ENCODE measurements around the gene TMEM271.
"Not testable (repeated sequence)": the region's sequence is repeated elsewhere in the genome, so short reads cannot be mapped to it uniquely, and the experiment has no call there.

Gene TMEM271

DNA sequence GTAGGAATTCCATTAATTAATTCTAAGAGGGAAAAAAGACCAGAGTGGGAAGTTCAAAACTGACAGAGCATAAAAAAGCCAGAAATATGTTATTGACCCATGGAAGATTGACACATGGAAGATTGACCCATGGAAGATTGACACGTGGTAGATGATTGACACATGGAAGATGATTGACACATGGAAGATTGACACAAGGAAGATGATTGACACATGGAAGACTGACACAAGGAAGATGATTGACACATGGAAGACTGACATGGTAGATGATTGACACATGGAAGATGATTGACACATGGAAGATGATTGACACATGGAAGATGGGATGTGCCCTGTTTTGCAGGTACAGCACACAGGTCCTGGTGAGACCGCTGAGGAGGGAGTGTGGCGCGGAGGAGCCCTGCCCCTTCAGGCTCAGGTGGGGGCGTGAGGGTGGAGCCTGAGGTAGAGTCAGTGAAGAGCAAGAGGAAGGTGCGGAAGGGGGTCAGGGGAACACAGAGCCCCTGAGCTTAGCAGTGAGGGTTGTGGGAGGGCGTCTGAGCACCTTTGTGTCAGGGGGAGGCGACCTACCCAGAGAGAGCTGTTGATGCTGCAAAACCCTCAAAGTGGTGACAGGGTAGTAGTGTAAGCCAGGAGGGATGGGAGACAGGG lies 33.4 kb upstream of the TMEM271 start:
- no peak for DNase-seq

DNA sequence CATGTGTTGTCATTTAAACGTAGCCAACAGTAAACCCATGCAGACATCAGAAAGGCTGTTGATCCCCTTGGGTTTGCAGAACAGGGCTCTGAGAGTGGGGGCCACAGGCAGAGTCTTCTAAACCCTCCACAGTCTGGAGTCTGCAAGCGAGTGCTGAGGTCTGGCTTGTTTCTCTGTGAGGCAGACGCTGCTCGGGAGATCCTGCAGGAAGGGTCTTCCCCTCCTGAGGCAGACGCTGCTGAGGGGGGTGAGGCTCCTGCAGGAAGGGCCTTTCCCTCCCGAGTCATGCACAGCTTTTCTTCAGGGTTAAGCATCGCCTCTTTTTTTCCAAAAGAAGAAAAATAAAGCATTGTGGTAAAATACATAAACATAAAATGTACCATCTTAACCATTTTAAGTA lies 32.1 kb upstream of the TMEM271 start:
- DNase-seq, result no peak

DNA sequence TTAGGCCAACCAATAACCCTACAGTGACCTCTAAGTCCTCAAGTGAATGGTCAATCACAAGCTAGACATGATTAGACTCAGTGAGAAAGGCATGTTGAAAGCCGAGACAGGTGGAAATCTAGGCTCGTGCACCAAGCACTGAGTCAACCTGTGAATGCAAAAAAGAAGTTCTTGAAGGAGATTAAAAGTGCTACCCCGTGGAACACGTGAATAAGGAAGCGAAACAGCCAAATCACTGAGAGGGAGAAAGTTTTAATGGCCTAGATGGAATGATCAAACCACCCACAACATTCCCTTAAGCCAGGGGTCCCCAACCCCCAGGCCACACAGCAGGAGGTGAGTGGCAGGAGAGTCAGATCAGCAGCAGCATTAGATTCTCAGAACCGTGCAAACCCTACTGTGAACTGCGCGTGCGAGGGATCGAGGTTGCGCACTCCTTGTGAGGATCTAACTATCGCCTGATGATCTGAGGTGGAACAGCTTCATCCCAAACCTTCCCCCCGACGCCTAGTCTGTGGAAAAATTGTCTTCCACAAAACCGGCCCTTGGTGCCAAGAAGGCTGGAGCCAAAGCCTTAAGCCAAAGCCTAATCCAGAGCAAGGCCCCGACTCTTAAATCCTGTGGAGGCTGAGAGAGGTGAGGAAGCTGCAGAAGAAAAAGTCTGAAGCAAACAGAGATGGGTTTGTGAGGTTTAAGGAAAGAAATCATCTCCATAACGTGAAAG lies 29.8 kb upstream of the TMEM271 start:
- DNase-seq, result no peak

DNA sequence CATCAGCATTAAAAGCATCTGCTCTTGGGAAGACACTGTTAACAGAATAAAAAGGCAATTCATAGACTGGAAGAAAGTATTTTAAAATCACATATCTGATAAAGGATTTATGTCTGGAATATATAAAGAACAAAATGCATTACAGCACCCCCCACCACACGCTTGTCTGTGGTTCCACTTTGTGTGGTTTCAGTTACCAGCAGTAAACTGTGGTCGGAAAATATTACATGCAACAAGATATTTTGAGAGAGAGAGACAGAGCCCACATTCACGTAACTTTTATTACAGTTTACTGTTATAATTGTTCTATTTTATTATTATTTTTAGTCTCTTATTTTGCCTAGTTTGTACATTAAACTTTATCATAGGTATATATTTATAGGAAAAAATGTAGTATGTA lies 28.0 kb upstream of the TMEM271 start:
- no peak for DNase-seq

DNA sequence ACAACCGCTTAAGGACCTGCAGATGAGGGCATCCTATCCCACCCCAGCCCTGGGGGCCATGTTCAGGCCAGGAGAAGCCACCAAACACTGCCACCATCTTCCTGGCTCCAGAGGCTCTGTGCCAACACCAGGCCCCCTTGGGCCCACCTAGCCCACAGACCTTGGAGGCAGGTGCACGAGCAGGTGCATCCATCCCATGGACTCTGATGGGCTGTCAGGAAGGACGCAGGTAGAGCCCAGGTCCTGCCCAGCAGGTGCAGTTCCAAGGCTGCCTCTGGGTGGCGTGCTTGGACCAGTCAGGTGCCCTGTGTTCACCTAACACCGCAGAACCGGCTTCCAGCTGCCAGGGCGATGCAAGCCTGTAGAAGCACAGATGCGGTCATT lies 26.5 kb upstream of the TMEM271 start:
- DNase-seq, result peak; percentile 60 to 78

DNA sequence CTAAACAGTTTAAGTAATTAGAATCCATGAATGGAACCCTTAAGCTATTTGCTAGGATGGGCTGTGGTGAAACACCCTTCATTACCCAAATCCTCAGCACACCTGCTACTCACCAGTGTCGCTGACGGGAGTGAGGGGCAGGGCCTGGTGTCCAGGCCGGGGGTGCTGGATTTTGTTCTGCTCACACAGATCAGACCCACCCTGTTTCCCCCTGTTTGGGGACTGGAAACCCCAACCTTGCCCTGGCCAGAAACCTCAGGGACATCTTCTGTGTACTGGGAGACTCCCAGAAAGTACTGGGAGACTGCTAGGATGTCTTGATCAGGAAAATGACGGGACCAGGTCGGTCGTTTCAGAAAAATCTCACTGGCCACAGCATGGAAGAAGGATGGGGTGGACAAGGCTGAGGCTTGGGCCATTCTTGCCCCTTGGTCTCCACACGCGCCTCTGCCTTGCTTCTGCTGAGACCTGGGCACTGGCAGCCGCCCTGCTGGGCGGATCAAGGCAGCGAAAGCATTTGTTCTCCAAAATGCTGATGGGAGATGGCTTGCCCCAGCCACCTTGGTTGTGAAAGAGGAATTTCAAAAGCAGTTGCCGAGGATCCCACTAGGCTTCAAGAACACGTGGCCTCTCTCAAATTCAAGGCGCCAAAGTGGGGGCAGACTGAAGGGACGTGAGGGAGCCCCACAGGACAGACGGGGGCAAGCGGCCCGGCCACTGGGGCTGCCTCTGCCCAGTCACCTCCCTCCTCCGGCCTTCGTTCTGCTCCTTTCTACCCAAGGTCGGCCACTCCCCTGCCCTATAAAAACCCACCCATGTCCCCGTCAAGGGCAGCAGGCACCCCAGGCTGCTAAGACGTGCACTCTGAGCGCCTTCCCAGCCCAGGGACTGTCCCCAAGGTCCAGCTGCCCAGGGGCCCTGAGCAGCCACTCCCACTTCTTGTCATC lies 25.8 kb upstream of the TMEM271 start:
- no peak for DNase-seq

DNA sequence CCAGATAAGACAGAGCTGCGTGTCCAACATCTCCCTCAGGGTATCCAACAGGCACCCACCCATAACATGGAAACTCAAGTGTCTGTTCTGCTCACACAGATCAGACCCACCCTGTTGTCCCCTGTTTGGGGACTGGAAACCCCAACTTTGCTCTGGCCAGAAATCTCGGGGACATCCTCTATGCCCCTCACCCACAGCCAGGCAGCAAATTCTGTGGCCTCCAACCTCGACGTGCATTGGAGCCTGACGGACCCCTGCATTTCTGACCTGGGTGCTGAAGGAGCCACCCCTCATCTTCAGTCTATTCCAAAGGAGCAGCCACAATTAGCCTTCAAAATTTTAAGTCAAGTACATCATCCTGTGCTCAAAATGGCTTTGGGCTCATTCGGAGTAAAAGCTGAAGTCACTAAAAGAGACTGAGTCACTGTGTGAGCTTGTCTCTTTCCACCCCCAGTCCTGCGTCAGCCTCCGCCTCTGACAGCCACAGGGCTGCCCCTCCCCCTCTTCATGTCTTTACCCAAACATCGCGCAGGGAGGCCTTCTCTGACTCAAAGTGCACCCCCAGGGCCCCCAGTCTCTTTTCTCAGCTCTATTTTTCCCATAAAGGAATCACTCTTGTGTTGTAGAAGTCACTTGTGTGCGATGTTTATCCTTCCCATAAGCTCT lies 24.9 kb upstream of the TMEM271 start:
- peak; percentile 24 to 59 for DNase-seq

DNA sequence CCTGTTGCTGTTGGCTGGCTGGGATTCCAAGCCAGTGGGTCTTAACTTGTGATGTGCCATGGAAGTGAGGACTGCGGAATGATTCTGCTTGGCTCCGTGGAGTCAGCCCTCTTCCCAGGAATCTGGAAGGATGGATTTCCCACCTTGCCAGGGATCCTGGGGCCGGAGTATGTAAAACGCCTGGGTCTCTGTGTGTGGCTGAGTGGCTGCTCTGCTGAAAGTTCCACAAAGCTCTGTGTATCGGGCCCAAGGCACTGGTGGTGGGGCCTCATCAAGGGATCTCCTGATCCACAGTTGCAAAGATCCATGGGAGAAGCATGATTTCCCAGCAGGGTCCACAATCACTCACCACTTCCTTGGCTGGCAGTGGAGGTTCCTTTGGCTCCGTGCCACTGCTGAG lies 24.1 kb upstream of the TMEM271 start:
- DNase-seq, result no peak

DNA sequence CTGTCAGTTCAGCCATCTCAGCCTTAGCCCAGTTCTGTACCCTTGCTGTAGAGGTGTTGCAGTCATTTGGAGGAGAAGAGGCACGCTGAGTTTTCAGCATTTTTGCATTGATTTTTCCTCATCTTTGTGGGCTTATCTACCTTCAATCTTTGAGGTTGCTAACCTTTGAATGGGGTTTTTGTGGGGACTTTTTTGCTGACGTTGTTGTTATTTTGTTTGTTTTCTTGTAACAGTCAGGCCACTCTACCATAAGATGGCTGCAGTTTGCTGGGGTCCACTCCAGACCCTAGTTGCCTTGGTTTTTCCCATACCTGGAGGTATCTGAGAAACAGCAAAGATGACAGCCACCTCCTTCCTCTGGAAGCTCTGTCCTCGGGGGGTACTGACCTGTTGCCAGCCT lies 22.8 kb upstream of the TMEM271 start:
- DNase-seq, result no peak

DNA sequence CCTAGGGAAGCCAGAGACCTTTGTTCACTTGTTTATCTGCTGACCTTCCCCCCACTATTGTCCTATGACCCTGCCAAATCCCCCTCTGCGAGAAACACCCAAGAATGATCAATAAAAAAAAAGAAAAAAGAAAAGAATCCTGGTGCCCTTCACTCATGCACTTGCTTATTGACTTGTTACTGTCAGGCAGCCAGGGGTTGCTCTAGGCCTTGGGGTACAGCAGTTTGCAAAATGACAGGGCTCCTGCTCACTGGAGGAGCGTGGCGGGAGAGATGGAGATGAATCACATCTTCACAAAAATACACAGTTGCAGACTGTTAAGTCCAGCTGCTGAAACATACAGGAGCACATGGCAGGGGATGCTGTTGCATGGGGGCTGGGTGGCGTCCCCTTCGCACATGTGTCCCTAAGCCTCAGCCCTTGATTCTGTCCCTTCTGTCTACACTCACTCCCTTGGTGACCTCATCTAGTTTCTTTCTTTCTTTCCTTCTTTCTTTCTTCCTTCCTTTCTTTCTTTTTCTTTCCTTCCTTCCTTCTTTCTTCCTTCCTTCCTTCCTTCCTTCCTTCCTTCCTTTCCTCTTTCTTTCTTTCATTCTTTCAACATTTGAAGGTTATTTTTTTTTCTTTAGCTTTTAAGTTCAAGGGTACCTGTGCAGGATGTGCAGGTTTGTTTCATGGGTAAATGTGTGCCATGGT lies 16.9 kb upstream of the TMEM271 start:
- DNase-seq, result no peak

DNA sequence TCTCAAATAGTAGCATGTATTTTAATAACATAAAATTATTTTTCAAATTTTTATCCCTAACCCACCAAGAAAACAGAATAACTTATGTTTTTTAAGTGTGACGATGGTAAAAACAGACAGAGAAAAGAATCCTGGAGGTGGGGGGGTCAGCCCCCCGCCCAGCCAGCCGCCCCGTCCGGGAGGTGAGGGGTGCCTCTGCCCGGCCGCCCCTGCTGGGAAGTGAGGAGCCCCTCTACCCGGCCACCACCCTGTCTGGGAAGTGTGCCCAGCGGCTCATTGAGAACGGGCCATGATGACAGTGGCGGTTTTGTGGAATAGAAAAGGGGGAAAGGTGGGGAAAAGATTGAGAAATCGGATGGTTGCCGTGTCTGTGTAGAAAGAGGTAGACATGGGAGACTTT lies 16.1 kb upstream of the TMEM271 start:
- not testable (repeated sequence) for DNase-seq

DNA sequence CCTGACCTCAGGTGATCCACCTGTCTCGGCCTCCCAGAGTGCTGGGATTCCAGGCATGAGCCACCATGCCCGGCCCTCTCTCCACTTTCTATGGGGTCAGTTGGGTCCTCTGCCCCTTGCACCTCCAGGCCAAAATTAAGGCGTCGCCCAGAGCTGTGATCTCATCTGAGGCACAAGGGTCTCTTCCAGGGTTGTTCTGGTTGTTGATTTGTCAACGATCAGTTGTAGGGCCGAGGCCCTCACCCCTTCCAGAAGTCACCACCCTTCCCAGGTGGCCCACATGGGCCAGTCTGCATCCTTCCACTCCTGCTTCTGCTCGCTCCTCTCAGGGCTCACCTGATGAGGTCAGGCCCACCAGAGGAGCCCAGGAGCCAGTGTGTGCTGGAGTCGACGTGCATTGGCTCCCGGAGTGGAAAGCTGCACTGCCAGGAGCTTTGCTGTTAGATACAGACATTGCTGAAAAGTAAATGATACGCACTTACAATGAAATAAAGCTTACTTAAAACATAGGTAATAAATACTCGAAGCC lies 14.3 kb upstream of the TMEM271 start:
- DNase-seq, result no peak

DNA sequence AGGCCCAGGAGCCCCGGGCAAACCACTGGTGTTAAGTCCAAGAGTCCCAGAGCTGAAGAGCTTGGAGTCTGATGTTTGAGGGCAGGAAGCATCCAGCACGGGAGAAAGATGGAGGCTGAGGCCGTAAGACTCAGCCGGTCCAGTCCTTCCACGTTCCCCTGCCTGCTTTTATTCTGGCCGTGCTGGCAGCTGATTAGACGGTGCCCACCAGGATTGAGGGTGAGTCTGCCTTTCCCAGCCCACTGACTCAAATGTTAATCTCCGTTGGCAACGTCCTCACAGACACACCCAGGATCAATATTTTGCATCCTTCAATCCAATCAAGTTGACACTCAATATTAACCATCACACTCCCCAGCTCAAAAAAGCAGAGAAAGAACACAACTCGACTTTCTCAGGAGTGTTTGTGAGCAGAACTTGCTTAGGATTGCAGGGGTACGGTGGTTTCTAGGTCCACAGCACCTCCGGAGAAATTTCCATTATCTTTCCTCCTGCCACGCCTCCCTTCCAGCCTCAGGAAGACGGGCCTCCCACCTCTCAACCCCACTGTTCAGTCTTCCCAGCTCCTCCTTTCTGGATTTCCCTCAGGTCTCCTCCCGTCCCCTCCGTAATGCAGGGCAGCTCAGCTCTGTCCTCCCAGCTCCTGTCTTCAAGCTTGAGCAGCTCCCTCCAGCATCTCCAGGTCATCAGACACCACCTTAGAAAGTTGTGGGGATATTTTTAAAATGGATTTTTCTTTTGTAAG lies 13.3 kb upstream of the TMEM271 start:
- no peak for DNase-seq

DNA sequence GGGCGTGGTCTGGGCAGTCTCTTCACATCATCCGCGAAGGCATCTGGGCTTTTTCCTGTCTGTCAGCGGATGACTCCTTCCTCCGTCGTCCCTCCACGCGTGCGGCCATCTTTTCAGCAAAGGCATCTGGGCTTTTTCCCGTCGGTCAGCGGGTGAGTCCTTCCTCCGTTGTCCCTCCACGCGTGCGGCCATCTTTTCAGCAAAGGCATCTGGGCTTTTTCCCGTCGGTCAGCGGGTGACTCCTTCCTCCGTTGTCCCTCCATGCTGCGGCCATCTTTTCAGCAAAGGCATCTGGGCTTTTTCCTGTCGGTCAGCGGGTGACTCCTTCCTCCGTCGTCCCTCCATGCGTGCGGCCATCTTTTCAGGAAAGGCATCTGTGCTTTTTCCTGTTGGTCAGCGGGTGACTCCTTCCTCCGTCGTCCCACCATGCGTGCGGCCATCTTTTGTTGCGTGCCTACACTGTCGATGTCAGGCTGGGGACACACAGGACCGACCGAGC lies 12.3 kb upstream of the TMEM271 start:
- no peak for DNase-seq

DNA sequence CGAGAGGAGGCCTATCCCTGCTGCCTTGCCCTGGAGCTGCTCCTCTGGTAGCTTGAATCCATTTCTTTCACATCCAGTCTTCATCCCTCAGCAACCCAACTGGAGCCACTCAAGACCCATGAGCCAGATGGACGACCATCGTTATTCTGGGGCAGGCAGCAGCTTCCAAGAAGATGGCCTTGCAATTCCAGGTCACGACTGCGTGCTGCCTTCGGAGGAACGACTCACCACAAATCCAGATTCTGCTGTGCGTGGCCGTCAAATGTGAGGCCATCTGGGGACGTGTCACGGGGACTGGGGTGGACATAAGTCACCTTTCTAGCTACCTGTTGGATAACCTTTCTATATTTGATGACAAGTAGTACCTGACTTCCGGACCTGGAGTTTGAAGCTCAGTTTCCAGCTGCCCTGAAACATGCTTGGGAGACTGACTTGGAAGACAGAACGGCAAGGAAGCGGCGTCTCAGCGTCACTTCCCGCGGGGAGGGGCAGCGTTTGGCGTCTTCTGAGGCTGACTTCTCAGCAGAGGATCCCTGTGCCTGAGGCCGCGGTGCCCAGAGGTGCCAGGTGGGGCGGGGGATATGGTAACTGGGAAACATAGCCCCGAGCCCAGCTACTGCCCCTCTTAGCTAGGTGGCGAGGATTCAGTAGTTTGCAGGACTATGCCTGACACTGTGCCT lies 11.7 kb upstream of the TMEM271 start:
- DNase-seq, result no peak

DNA sequence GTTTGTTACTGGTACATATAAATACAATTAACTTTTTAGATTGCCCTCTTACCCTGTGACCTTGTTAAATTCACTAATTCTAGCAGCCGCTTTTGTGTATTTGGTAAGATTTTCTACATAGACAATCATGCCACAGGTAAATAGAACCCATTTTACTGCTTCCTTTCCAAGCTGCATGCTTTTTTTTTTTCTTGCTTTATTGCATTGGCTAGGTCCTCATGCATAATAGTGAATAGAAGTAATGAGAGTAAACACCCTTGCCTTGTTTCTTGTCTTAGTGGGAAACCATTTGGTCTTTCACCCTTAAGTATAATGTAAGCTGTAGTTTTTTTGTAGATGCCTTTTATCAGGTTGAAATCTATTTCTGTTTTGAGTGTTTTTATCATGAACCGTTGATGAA lies 7.7 kb upstream of the TMEM271 start:
- DNase-seq, result no peak

DNA sequence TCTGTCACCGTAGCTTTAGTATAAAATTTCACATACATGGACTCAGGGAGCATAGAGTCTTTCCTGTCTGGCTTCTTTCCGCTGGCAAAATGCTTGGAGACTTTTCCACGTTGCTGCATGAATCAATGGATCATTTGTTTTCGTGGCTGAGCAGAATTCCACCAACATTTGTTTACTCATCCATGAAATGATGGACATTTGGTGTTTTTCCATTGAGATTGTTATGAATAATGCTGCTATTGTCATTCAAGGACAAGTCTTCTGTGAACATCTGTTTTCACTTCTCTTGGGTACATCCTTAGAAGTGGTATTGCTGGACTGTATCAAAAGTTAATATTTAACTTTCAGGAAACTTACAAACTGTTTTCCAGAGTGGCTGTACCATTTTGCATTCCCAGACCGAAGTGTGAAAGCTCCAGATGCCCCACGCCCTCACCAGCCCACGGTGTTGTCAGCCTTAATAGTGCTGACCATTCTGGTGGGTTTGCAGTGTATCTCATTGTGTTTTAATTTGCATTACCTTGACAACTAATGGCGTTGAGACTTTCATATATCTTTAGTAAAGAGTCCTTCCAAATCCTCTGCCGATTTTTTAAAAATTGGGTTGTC lies 5.8 kb upstream of the TMEM271 start:
- no peak for DNase-seq

DNA sequence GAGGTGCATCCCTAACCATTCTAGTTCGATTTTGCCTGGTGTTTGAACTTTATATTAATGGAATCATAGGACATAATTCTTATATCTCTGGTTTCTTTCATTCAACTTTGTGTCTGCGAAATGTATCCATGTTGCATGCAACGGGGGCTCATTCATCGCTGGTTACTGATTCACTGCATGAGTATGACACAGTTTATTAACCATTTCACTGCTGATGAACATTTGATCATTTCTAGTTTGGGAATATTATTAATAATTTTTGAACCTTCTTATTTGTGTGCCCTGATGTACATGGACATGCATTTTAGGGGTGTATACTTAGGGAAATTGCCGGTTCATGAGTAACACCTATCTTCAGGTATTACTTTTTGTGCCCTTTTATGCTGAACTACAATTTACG lies 5.1 kb upstream of the TMEM271 start:
- no peak for DNase-seq

DNA sequence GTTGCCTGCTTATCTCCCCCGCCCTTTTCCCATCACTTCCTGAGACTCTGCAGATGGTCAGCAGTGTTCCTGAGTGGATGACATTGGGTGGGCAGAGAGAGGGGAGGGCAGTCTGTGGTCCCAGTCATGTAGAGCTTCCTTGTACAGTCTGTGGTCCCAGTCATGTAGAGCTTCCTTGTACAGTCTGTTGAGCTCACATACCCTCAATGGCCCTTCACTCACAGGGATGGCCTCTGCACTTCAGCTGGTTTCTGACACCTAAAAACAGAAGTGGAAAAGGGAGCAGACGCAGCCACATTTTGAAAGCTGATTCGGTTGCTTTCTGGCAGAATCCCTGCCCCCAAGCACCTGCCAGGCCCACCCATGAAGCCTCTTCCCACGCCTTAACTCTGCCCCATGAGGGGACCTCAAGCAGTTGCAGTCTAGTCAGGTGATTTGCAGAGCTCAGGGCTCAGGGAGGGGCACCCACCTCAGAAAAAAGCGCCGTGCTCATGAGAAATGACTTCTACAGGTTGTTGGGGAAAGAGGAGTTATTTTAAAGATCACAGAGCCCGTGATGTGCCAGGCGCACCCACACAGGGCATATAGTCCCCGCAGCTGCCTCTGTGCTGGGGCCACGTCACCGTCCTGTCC lies 3.6 kb upstream of the TMEM271 start:
- no peak for DNase-seq

Measured in stimulated activated CD4-positive, alpha-beta T cell treated with anti-CD3 and anti-CD28 coated beads, Interleukin-2, amount 100 ng/mL, for 48 hours (primary cell).